K562 (cell line): Measurements from ENCODE around the gene FSTL4.

Experiments
- ERF ChIP-seq: fragments of 450-650 bp; formaldehyde crosslinking; IDR thresholded peaks from 2 replicates; pipeline ENCODE4 v1.4.0; 2020; ENCODE audit warnings: mild to moderate bottlenecking, mixed read lengths
- HNRNPK ChIP-seq: fragments of 200-400 bp; formaldehyde crosslinking; IDR thresholded peaks from one replicate; pipeline ENCODE4 v1.6.1; 2018; ENCODE audit warnings: mild to moderate bottlenecking, low read depth, low read length; ENCODE audit not compliant: poor library complexity, severe bottlenecking
- MCM5 ChIP-seq: fragments of 450-650 bp; IDR thresholded peaks from 2 replicates; pipeline ENCODE4 v1.6.1; 2016; ENCODE audit warnings: low read depth
- MYBL2 ChIP-seq, 2 experiments: fragments of 450-650 bp in 1 of 2; sonication (generic) in 1 of 2; formaldehyde crosslinking in 1 of 2; IDR thresholded peaks; 2 replicates each; pipeline versions ENCODE4 v1.6.1 to v1.8.1; 2017 to 2022; ENCODE audit warnings: borderline replicate concordance in 1 of 2, inconsistent platforms in 1 of 2, low read depth in 1 of 2, mild to moderate bottlenecking in 1 of 2, missing genetic modification reagents in 1 of 2, moderate library complexity in 1 of 2
- POLR2A ChIP-seq: fragments of 450-650 bp; conservative IDR thresholded peaks from 2 replicates; pipeline ENCODE4 v1.6.1; 2016
- RAD21 ChIP-seq, 2 experiments: fragments of 250-450 bp in 1 of 2; fragments of 450-650 bp in 1 of 2; sonication (Bioruptor Pico) in 1 of 2; formaldehyde crosslinking in 1 of 2; IDR thresholded peaks in 1 of 2; conservative IDR thresholded peaks in 1 of 2; 2 replicates each; pipeline versions ENCODE4 v1.4.0 to v1.8.0; 2020 to 2022; ENCODE audit warnings: mild to moderate bottlenecking in 2 of 2, moderate library complexity in 1 of 2
- TF ChIP-seq, protein P1 (sequence below), 2 experiments: fragments of 450-650 bp; formaldehyde crosslinking in 1 of 2; IDR thresholded peaks; 2 replicates each; pipeline versions ENCODE4 v1.4.0 to v1.6.1; 2014 to 2020; ENCODE audit warnings: mild to moderate bottlenecking in 2 of 2, borderline replicate concordance in 1 of 2, low read depth in 1 of 2
- TF ChIP-seq, protein P2 (sequence below): fragments of 450-650 bp; IDR thresholded peaks from 2 replicates; pipeline ENCODE4 v1.6.1; 2016; ENCODE audit warnings: mild to moderate bottlenecking, moderate library complexity

DNA sequence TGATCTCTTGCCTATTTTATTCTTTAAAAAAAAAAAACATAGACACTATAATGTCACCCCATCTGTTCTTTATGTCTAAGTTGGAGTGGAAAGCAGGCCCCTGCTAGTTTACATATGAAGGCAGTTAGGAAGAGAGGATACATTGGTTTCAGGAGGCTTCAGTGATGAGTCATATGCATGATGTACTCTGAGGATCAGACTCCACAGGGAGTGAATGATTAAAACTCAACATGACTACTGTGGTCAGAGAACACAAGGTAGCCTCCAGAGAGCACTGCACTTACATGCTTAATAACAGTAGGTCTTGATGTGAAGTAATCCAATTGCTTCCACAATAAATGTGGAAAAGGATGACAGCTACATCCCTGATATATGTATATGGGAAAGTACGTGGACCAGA lies 22.7 kb upstream of the FSTL4 start:
- TF ChIP-seq RAD21 (CRISPR knock-in tag; conservative IDR thresholded peaks at IDR 0.05 in 1 of 2, IDR thresholded peaks at IDR 0.05 in 1 of 2) (no peak), ERF (CRISPR knock-in tag) (no peak), POLR2A (no peak), MYBL2 (IDR thresholded peaks at IDR 0.05; ENCODE audit: low read depth) (no peak), MYBL2 (CRISPR knock-in tag; IDR thresholded peaks at IDR 0.05; ENCODE audit: borderline replicate concordance) (no peak), MCM5 (no peak), HNRNPK (no peak)
- TF ChIP-seq, protein P1, sequence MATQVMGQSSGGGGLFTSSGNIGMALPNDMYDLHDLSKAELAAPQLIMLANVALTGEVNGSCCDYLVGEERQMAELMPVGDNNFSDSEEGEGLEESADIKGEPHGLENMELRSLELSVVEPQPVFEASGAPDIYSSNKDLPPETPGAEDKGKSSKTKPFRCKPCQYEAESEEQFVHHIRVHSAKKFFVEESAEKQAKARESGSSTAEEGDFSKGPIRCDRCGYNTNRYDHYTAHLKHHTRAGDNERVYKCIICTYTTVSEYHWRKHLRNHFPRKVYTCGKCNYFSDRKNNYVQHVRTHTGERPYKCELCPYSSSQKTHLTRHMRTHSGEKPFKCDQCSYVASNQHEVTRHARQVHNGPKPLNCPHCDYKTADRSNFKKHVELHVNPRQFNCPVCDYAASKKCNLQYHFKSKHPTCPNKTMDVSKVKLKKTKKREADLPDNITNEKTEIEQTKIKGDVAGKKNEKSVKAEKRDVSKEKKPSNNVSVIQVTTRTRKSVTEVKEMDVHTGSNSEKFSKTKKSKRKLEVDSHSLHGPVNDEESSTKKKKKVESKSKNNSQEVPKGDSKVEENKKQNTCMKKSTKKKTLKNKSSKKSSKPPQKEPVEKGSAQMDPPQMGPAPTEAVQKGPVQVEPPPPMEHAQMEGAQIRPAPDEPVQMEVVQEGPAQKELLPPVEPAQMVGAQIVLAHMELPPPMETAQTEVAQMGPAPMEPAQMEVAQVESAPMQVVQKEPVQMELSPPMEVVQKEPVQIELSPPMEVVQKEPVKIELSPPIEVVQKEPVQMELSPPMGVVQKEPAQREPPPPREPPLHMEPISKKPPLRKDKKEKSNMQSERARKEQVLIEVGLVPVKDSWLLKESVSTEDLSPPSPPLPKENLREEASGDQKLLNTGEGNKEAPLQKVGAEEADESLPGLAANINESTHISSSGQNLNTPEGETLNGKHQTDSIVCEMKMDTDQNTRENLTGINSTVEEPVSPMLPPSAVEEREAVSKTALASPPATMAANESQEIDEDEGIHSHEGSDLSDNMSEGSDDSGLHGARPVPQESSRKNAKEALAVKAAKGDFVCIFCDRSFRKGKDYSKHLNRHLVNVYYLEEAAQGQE (IDR thresholded peaks at IDR 0.05; ENCODE audit: borderline replicate concordance) = no peak
- TF ChIP-seq, protein P1 (CRISPR knock-in tag; IDR thresholded peaks at IDR 0.05; ENCODE audit: low read depth) = no peak
- TF ChIP-seq, protein P2, sequence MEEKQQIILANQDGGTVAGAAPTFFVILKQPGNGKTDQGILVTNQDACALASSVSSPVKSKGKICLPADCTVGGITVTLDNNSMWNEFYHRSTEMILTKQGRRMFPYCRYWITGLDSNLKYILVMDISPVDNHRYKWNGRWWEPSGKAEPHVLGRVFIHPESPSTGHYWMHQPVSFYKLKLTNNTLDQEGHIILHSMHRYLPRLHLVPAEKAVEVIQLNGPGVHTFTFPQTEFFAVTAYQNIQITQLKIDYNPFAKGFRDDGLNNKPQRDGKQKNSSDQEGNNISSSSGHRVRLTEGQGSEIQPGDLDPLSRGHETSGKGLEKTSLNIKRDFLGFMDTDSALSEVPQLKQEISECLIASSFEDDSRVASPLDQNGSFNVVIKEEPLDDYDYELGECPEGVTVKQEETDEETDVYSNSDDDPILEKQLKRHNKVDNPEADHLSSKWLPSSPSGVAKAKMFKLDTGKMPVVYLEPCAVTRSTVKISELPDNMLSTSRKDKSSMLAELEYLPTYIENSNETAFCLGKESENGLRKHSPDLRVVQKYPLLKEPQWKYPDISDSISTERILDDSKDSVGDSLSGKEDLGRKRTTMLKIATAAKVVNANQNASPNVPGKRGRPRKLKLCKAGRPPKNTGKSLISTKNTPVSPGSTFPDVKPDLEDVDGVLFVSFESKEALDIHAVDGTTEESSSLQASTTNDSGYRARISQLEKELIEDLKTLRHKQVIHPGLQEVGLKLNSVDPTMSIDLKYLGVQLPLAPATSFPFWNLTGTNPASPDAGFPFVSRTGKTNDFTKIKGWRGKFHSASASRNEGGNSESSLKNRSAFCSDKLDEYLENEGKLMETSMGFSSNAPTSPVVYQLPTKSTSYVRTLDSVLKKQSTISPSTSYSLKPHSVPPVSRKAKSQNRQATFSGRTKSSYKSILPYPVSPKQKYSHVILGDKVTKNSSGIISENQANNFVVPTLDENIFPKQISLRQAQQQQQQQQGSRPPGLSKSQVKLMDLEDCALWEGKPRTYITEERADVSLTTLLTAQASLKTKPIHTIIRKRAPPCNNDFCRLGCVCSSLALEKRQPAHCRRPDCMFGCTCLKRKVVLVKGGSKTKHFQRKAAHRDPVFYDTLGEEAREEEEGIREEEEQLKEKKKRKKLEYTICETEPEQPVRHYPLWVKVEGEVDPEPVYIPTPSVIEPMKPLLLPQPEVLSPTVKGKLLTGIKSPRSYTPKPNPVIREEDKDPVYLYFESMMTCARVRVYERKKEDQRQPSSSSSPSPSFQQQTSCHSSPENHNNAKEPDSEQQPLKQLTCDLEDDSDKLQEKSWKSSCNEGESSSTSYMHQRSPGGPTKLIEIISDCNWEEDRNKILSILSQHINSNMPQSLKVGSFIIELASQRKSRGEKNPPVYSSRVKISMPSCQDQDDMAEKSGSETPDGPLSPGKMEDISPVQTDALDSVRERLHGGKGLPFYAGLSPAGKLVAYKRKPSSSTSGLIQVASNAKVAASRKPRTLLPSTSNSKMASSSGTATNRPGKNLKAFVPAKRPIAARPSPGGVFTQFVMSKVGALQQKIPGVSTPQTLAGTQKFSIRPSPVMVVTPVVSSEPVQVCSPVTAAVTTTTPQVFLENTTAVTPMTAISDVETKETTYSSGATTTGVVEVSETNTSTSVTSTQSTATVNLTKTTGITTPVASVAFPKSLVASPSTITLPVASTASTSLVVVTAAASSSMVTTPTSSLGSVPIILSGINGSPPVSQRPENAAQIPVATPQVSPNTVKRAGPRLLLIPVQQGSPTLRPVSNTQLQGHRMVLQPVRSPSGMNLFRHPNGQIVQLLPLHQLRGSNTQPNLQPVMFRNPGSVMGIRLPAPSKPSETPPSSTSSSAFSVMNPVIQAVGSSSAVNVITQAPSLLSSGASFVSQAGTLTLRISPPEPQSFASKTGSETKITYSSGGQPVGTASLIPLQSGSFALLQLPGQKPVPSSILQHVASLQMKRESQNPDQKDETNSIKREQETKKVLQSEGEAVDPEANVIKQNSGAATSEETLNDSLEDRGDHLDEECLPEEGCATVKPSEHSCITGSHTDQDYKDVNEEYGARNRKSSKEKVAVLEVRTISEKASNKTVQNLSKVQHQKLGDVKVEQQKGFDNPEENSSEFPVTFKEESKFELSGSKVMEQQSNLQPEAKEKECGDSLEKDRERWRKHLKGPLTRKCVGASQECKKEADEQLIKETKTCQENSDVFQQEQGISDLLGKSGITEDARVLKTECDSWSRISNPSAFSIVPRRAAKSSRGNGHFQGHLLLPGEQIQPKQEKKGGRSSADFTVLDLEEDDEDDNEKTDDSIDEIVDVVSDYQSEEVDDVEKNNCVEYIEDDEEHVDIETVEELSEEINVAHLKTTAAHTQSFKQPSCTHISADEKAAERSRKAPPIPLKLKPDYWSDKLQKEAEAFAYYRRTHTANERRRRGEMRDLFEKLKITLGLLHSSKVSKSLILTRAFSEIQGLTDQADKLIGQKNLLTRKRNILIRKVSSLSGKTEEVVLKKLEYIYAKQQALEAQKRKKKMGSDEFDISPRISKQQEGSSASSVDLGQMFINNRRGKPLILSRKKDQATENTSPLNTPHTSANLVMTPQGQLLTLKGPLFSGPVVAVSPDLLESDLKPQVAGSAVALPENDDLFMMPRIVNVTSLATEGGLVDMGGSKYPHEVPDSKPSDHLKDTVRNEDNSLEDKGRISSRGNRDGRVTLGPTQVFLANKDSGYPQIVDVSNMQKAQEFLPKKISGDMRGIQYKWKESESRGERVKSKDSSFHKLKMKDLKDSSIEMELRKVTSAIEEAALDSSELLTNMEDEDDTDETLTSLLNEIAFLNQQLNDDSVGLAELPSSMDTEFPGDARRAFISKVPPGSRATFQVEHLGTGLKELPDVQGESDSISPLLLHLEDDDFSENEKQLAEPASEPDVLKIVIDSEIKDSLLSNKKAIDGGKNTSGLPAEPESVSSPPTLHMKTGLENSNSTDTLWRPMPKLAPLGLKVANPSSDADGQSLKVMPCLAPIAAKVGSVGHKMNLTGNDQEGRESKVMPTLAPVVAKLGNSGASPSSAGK = no peak
